ENCODE measurements around the gene MCM6.

Gene MCM6

DNA sequence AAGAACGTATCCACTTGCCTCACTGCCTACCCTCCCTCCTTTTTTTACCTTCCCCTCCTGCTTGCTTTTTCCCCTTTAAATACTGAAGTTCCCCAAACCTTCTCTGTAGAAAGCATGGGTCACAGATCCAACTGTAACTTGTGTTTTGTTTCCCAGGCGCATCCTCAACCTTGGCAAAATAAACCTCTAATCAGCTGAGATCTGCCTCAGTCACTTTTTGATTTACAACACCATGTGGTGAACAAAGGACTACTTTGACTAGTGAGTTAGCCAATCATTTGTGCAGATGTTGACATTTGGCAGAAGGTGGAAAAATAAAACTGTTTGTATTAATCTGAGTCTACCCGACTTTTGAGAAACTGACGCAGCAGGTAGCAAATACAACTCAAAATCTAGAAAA is 23.3 kb upstream of the MCM6 start:
- Histone ChIP-seq H3K27ac (no peak overlapping the region), H3K27me3 (ENCODE audit: control insufficient read depth, insufficient read depth, low read length) (no peaks in the 10 kb centered on the region), H2AFZ (no peak overlapping the region), H3K4me1 (no peaks in the 10 kb centered on the region), H3K9ac (no peak overlapping the region), H3K36me3 (ENCODE audit: control insufficient read depth, insufficient read depth, low read length) (no peaks in the 10 kb centered on the region), H3K4me3 (ENCODE audit: low read depth, low read length) (no peak overlapping the region), H3K9me3 (ENCODE audit: control insufficient read depth, low read length) (no peaks in the 10 kb centered on the region), H3K4me2 (ENCODE audit: low read length) (no peak overlapping the region), H3K79me2 (no peaks in the 10 kb centered on the region)
- TF ChIP-seq, protein P1, sequence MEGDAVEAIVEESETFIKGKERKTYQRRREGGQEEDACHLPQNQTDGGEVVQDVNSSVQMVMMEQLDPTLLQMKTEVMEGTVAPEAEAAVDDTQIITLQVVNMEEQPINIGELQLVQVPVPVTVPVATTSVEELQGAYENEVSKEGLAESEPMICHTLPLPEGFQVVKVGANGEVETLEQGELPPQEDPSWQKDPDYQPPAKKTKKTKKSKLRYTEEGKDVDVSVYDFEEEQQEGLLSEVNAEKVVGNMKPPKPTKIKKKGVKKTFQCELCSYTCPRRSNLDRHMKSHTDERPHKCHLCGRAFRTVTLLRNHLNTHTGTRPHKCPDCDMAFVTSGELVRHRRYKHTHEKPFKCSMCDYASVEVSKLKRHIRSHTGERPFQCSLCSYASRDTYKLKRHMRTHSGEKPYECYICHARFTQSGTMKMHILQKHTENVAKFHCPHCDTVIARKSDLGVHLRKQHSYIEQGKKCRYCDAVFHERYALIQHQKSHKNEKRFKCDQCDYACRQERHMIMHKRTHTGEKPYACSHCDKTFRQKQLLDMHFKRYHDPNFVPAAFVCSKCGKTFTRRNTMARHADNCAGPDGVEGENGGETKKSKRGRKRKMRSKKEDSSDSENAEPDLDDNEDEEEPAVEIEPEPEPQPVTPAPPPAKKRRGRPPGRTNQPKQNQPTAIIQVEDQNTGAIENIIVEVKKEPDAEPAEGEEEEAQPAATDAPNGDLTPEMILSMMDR (IDR thresholded peaks at IDR 0.05), result no peak

DNA sequence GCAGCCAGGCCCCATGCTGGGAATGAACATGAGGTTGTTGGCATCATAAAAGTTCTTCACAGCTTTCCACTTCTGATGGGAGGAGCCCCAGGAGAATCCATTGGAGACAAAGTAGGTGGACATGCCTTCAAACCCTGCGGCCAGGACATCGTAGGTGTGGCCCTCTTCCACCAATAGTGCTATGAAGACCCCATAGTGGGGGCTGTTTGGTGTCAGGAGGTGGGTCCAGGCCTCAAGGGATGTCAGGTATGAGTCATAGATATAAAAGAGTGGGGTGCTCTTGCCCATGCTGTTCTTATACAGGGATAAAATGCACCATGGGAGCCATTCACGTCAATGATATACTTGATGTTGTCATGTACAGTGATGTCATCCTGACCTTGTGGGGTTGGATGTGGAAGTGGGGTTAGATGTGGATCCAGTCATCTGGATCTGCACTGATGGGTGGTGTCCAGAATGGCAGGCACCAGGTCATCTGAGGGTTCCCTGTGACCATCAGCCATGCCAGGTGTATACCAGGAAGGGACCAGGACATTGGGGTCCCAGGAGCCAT is 22.1 kb upstream of the MCM6 start:
- Histone ChIP-seq H2AFZ (no peak overlapping the region), H3K4me2 (ENCODE audit: low read length) (no peak overlapping the region), H3K4me3 (ENCODE audit: low read depth, low read length) (no peak overlapping the region), H3K9ac (no peak overlapping the region), H3K36me3 (ENCODE audit: control insufficient read depth, insufficient read depth, low read length) (no peaks in the 10 kb centered on the region), H3K9me3 (ENCODE audit: control insufficient read depth, low read length) (no peaks in the 10 kb centered on the region), H3K79me2 (no peaks in the 10 kb centered on the region), H3K27ac (no peak overlapping the region), H3K4me1 (no peaks in the 10 kb centered on the region), H3K27me3 (ENCODE audit: control insufficient read depth, insufficient read depth, low read length) (no peaks in the 10 kb centered on the region)
- TF ChIP-seq, protein P1 (IDR thresholded peaks at IDR 0.05), result no peak

GRCh38 chr2:135894930-135895329 is 18.7 kb upstream of the MCM6 start:
- Histone ChIP-seq H3K9me3 (ENCODE audit: control insufficient read depth, low read length) (no peaks in the 10 kb centered on the region), H3K27me3 (ENCODE audit: control insufficient read depth, insufficient read depth, low read length) (no peaks in the 10 kb centered on the region), H2AFZ (no peak overlapping the region), H3K9ac (no peak overlapping the region), H3K79me2 (no peaks in the 10 kb centered on the region), H3K27ac (no peak overlapping the region), H3K4me1 (no peaks in the 10 kb centered on the region), H3K36me3 (ENCODE audit: control insufficient read depth, insufficient read depth, low read length) (no peaks in the 10 kb centered on the region), H3K4me3 (ENCODE audit: low read depth, low read length) (no peak overlapping the region), H3K4me2 (ENCODE audit: low read length) (no peak overlapping the region)
- TF ChIP-seq, protein P1 (IDR thresholded peaks at IDR 0.05), result no peak

DNA sequence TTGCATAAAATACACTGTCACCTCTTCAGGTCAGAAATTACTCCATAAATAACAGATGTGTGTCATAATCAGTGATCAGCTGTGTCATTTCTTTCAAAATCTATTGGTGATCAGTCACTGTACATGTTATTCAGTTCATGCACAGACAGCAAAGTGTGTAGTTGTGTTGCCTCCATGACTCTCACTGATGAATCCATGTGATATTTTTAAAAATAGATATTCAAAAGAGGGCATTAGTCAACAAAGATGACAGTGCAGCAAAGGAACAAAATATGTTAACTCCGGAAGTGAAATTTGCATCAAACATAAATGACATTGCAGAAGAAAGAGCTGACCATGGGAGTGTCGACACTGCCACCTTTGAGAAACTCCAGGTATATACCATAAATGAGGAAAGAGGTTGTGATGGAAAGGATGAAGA is 17.1 kb upstream of the MCM6 start:
- no peaks in the 10 kb centered on the region for H3K9me3 ChIP-seq (ENCODE audit: control insufficient read depth, low read length)
- H3K4me2 ChIP-seq (ENCODE audit: low read length), result no peak overlapping the region
- no peak overlapping the region for H2AFZ ChIP-seq
- no peaks in the 10 kb centered on the region for H3K27me3 ChIP-seq (ENCODE audit: control insufficient read depth, insufficient read depth, low read length)
- TF ChIP-seq, protein P1 (IDR thresholded peaks at IDR 0.05), result no peak
- no peak overlapping the region for H3K27ac ChIP-seq
- no peaks in the 10 kb centered on the region for H3K79me2 ChIP-seq
- no peak overlapping the region for H3K4me3 ChIP-seq (ENCODE audit: low read depth, low read length)
- no peak overlapping the region for H3K9ac ChIP-seq
- no peaks in the 10 kb centered on the region for H3K36me3 ChIP-seq (ENCODE audit: control insufficient read depth, insufficient read depth, low read length)
- H3K4me1 ChIP-seq, result no peaks in the 10 kb centered on the region

DNA sequence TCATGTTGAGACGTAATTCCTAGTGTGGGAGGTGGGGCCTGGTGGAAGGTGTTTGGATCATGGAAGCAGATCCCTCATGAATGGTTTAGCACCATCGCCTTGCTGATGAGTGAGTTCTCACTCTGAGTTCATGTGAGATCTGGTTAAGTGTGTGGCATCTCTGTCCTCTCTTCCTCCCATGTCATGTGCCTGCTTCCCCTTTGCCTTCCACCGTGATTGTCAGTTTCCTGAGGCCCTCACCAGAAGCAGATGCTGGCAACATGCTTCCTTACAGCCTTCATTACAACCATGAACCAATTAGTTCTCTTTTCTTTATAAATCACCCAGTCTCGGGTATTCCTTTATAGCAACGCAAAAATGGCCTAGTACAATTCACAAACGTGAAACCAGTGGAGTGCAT is 14.6 kb upstream of the MCM6 start:
- no peaks in the 10 kb centered on the region for H3K27me3 ChIP-seq (ENCODE audit: control insufficient read depth, insufficient read depth, low read length)
- H3K4me1 ChIP-seq, result no peaks in the 10 kb centered on the region
- no peaks in the 10 kb centered on the region for H3K79me2 ChIP-seq
- H3K36me3 ChIP-seq (ENCODE audit: control insufficient read depth, insufficient read depth, low read length), result no peaks in the 10 kb centered on the region
- H3K9me3 ChIP-seq (ENCODE audit: control insufficient read depth, low read length), result no peaks in the 10 kb centered on the region
- no peak overlapping the region for H3K27ac ChIP-seq
- H3K4me2 ChIP-seq (ENCODE audit: low read length), result no peak overlapping the region
- no peak overlapping the region for H3K9ac ChIP-seq
- H2AFZ ChIP-seq, result no peak overlapping the region
- no peak overlapping the region for H3K4me3 ChIP-seq (ENCODE audit: low read depth, low read length)
- TF ChIP-seq, protein P1 (IDR thresholded peaks at IDR 0.05), result no peak
